ENCODE measurements around the gene TRIM17. TPM values are rescaled to one million over a fixed set of nuclear protein-coding genes. Genes with fewer than 3 reads are reported as not detected.

The TRIM17 gene
- total RNA-seq, 2 donors from 2014 or later, result 2.0 to 9.9 TPM

DNA sequence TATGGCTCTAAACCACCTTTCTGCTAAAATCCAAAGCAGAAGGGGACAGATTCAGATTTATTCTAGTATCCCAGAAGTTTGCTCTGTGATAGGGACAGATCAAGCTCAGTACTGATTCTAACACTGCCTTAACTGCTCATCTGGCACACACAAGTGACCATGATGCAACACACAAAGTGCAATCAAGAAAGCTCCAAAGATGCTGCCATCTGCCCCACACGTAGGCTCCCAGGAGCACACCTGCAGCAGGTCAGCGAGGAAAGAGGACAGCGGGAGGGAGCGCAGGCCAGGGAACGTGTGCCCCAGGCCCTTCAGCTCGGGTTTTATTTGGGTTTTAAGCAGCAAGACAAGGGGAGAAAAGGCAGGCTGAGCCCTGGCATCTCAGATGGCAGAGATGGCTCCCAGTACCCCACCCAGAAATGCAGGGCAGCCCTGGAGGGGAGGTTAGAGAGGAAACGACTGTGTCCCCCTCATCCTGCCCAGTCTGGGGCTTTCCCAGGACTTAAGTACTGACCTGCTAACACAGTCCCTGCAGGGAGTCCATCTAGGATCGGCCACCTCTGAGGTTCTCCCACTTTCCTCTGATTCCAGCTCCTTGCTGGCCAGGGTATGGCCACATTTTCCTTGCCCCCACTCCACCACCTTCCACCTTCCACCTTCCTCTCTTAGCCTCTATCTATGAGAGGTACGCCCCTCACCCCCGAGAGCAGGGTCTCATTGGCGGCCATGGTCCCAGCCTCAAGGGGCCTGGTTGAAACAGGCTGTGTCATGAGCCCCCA, 11.3 kb downstream of the TRIM17 start:
- no peaks in the 10 kb centered on the region for H3K36me3 ChIP-seq
- no peaks in the 10 kb centered on the region for H3K9me3 ChIP-seq
- TF ChIP-seq, protein P1, sequence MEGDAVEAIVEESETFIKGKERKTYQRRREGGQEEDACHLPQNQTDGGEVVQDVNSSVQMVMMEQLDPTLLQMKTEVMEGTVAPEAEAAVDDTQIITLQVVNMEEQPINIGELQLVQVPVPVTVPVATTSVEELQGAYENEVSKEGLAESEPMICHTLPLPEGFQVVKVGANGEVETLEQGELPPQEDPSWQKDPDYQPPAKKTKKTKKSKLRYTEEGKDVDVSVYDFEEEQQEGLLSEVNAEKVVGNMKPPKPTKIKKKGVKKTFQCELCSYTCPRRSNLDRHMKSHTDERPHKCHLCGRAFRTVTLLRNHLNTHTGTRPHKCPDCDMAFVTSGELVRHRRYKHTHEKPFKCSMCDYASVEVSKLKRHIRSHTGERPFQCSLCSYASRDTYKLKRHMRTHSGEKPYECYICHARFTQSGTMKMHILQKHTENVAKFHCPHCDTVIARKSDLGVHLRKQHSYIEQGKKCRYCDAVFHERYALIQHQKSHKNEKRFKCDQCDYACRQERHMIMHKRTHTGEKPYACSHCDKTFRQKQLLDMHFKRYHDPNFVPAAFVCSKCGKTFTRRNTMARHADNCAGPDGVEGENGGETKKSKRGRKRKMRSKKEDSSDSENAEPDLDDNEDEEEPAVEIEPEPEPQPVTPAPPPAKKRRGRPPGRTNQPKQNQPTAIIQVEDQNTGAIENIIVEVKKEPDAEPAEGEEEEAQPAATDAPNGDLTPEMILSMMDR (IDR thresholded peaks at IDR 0.05), result no peak
- no peak for TF ChIP-seq POLR2A (IDR thresholded peaks at IDR 0.05)
- 7% methylated on average over 11 of the region's 11 CpGs for WGBS
- no peaks in the 10 kb centered on the region for H3K27me3 ChIP-seq (replicated peaks; ENCODE audit: insufficient read depth)
- intact Hi-C loops (cut with DNase I), result no loop called here
- peak overlapping the region; percentile 73 for H3K27ac ChIP-seq
- DNase-seq (ENCODE audit: low spot score), result no peak
- peaks cover 16% of the 10 kb centered on the region for H3K4me1 ChIP-seq (replicated peaks)
- peak overlapping the region; percentile 94 to 97 for H3K4me3 ChIP-seq

DNA sequence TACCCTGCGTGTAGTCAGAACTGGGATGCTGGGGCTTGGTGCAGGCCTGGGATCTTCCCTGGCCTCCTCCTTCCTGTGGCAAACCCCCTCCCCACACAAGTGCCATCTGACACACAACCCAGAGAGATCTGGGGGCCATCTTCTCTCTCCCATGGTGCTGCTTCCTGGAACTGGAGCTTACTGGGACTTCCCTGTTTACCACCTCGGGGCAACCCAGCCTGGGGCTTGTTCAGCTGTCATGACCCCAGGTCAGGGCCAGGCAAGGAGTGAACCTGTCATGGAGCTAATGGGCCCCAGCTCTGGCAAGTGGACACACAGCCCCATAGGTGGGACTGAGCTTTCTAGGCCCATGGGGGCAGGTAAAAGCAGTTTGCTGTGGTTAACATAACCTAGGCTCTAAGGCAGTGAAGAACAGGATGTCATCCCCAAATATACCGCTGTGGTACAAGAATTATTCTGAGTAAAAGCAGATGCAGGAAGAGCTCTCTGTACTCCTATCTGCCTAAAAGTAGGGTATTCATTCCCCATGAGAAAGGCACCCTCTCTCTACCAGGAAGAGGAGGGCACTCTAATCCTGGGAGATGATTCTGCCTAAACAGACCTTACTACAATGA, 12.4 kb downstream of the TRIM17 start:
- H3K4me3 ChIP-seq, result no peak overlapping the region
- intact Hi-C loops (cut with DNase I), result no loop called here
- H3K9me3 ChIP-seq, result no peaks in the 10 kb centered on the region
- H3K4me1 ChIP-seq (replicated peaks), result peaks cover 16% of the 10 kb centered on the region
- TF ChIP-seq POLR2AphosphoS5 (IDR thresholded peaks at IDR 0.05) (no peak), POLR2A (IDR thresholded peaks at IDR 0.05) (no peak)
- TF ChIP-seq, protein P1 (IDR thresholded peaks at IDR 0.05), result no peak
- no peak overlapping the region for H3K27ac ChIP-seq
- WGBS, result 98% methylated on average over 3 of the region's 3 CpGs
- no peaks in the 10 kb centered on the region for H3K27me3 ChIP-seq (replicated peaks; ENCODE audit: insufficient read depth)
- no peak for DNase-seq (ENCODE audit: low spot score)
- H3K36me3 ChIP-seq, result no peaks in the 10 kb centered on the region

DNA sequence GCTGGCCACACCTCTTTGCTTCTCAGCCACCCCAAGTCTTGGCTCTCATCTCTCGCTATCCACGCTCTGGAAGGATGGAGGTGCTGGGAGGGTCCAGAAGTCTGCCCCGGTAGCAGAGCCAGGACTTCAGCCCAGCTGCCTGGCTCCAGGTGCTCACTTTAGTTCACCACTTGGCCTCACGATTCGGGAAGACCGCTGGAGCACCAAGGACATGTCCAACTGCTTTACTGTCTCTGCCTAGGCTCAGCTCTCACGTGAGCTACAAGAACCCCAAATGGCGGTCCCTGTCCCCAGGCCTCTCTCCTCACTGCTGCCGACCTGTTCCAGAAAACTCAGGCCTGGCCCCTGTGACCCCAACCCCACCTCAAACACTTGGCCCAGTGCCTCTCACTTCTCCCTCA, 13.4 kb downstream of the TRIM17 start:
- Histone ChIP-seq H3K9me3 (no peaks in the 10 kb centered on the region), H3K27ac (no peak overlapping the region), H3K27me3 (replicated peaks; ENCODE audit: insufficient read depth) (no peaks in the 10 kb centered on the region), H3K4me1 (replicated peaks) (peaks cover 16% of the 10 kb centered on the region), H3K4me3 (no peak overlapping the region), H3K36me3 (no peaks in the 10 kb centered on the region)
- no peak for DNase-seq (ENCODE audit: low spot score)
- TF ChIP-seq, protein P1 (IDR thresholded peaks at IDR 0.05), result no peak
- TF ChIP-seq POLR2AphosphoS5 (IDR thresholded peaks at IDR 0.05), result no peak
- intact Hi-C loops (cut with DNase I), result no loop called here
- 91% methylated on average over 9 of the region's 9 CpGs for WGBS

DNA sequence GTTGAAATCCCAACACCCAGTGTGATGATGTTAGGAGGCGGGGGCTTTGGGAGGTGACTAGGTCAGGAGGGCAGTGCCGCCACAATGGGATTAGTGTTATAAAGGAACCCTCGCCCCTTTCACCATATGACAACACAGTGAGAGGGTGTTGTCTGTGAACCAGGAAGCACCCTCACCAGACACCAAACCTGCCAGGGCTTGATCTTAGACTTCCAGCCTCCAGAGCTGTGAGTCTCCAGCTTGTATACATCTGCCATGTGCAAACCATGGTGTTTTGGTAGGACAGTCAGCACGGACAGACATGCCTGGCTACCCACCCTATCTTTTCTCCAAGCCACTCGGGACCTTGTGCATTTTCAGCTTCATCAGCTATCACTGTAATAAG, 14.0 kb downstream of the TRIM17 start:
- intact Hi-C loops (cut with DNase I), result no loop called here
- H3K27ac ChIP-seq, result no peak overlapping the region
- no peaks in the 10 kb centered on the region for H3K27me3 ChIP-seq (replicated peaks; ENCODE audit: insufficient read depth)
- no peaks in the 10 kb centered on the region for H3K9me3 ChIP-seq
- no peak for DNase-seq (ENCODE audit: low spot score)
- no peak overlapping the region for H3K4me3 ChIP-seq
- H3K36me3 ChIP-seq, result no peaks in the 10 kb centered on the region
- 86% methylated on average over 5 of the region's 5 CpGs for WGBS
- TF ChIP-seq, protein P1 (IDR thresholded peaks at IDR 0.05), result no peak
- TF ChIP-seq POLR2A (IDR thresholded peaks at IDR 0.05) (no peak), POLR2AphosphoS5 (IDR thresholded peaks at IDR 0.05) (no peak)
- H3K4me1 ChIP-seq (replicated peaks), result peaks cover 16% of the 10 kb centered on the region
